ENCODE results near the gene HMX1. TPM values are rescaled to one million over a fixed set of nuclear protein-coding genes. Genes with fewer than 3 reads are reported as not detected.

HMX1 gene
- total and polyA plus RNA-seq, 3 experiments from 2014 or later, result not detected

DNA sequence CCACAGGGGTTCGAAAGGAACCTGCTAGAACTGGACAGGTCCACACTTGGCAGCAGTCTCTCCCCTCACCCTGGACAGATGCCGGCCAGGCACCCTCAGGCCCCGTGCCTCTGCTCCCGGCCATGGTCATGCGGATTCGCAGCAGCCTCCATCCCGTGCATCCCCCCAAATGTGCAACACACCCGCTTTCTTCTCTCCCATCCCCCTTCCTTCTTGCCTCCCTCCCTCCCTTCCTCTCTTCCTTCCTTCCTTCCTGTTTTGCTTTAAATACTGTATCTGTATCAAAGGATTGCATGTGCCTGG lies 35.0 kb upstream of the HMX1 start:
- no peaks in the 10 kb centered on the region for H3K9me3 ChIP-seq (ENCODE audit: low read length)
- peaks cover 0 to 5% of the 10 kb centered on the region in 2 donors for H3K27me3 Mint-ChIP-seq
- POLR2A ChIA-PET, result no interaction called here
- CTCF ChIA-PET, result no interaction called here
- H3K36me3 Mint-ChIP-seq, result no peaks in the 10 kb centered on the region
- no peaks in the 10 kb centered on the region for H3K27me3 ChIP-seq (ENCODE audit: insufficient read depth, low read length, poor library complexity, severe bottlenecking)
- peak in 1 of 5 donors; percentile 6 for DNase-seq
- peaks cover 0 to 7% (median under 1%) of the 10 kb centered on the region in 5 donors for H3K9me3 Mint-ChIP-seq
- H3K27ac ChIP-seq (ENCODE audit: low read depth, low read length), result no peak overlapping the region
- no peak overlapping the region for H3K4me3 ChIP-seq (ENCODE audit: low read length)
- no peak overlapping the region for H3K4me3 Mint-ChIP-seq
- H3K4me1 Mint-ChIP-seq, result no peaks in the 10 kb centered on the region
- H3K36me3 ChIP-seq (ENCODE audit: insufficient read depth, low read length), result no peaks in the 10 kb centered on the region
- H3K4me1 ChIP-seq (ENCODE audit: insufficient read depth, low read length), result no peaks in the 10 kb centered on the region
- H3K27ac Mint-ChIP-seq, result no peak overlapping the region

DNA sequence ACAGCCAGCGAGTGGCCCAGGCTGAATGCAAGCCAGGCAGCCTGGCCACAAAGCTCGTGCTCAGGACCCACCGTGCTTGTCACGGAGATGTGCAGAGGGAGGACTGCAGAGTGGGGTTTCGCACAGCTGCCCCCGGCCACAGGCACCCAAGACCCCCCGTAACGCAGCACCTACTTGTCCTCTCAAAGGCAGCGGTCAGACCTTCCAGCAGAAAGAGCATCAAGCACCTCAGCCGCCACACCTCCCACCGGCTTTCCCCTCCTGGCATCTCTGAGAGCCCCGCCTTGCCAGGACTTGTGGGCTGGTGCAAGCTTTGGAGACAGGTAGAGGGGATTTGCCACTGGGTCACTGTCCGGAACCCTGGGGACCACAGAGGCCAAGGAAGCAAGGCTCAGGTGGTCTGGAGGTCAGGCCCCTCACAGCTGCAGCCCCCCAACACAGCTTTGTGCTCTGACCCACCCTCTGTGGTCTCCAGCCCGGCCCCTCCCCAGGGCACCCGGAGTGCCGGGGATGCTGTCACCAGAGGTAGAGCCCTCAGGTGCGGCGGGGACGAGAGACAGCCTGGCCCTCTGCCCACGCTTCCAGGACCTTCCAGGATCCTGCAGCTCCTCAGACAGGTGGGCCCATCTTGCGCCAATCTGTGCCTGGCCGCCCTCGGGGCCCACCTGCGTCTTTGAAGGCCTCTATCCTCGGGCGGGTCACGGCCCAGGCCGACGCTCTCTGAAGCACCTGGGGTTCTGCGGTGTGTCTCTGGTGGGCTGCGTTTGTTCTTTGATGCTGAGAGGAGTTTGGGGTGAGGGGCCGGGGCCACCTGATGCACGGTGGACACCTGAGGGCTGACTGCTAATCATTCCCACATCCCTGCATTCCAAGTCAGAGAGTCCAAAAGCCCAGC lies 34.4 kb upstream of the HMX1 start:
- H3K4me3 Mint-ChIP-seq, result no peak overlapping the region
- no peak overlapping the region for H3K27ac Mint-ChIP-seq
- ChIA-PET POLR2A (no interaction called here), CTCF (no interaction called here)
- Histone ChIP-seq H3K4me1 (ENCODE audit: insufficient read depth, low read length) (no peaks in the 10 kb centered on the region), H3K27ac (ENCODE audit: low read depth, low read length) (no peak overlapping the region), H3K9me3 (ENCODE audit: low read length) (no peaks in the 10 kb centered on the region), H3K27me3 (ENCODE audit: insufficient read depth, low read length, poor library complexity, severe bottlenecking) (no peaks in the 10 kb centered on the region), H3K36me3 (ENCODE audit: insufficient read depth, low read length) (no peaks in the 10 kb centered on the region), H3K4me3 (ENCODE audit: low read length) (no peak overlapping the region)
- peak in 1 of 5 donors; percentile 43 for DNase-seq
- no peaks in the 10 kb centered on the region for H3K4me1 Mint-ChIP-seq
- peaks cover 0 to 5% of the 10 kb centered on the region in 2 donors for H3K27me3 Mint-ChIP-seq
- no peaks in the 10 kb centered on the region for H3K36me3 Mint-ChIP-seq
- H3K9me3 Mint-ChIP-seq, result peaks cover 0 to 8% (median 4%) of the 10 kb centered on the region in 5 donors

DNA sequence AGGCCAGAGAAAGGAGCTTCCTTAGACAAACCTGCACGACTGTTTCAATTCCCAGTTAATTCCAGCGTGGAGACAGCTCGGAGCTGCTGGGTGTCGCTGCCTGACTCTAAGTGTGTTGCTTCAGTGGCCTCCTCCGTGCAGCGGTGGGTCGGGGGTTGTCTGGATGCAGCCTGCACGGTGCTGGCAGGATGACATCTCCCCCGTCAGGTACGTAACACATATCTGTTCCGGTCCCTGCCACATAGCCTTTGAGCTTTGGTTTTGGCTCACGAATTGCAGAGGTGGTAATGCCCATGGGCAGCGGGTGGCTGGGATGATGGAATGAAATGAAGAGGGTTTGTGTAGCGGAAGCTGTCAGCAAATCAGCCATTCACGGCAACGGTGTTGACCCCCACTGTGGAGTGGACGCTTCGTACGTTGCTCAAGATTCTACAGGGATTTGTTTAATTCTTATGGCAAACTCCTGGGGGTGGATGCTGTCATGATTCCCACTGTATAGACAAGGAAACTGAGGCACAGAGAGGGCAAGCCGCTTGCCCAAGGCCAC lies 33.7 kb upstream of the HMX1 start:
- CTCF ChIA-PET, result no interaction called here
- no peaks in the 10 kb centered on the region for H3K4me1 ChIP-seq (ENCODE audit: insufficient read depth, low read length)

DNA sequence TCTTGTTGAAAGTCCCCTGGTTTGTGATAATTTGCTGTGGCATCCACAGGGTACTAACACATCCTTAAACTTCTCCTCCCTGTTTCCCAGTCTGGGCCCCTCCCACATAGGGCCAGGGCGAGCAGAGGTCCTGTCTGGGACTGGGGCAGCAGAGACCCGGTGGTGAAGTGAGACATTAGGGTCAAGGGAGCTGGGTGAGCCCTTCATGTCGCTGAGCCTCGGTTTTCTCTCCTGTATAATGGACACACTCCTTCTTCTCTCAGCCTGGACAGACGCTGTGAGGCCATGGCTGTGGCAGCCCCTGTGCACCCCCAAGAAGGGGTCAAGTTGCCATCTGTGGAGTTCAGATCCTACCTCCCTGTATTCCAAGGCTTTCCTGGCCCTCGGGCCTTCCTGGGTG lies 33.0 kb upstream of the HMX1 start:
- H3K4me3 ChIP-seq (ENCODE audit: low read length), result no peak overlapping the region
- no peaks in the 10 kb centered on the region for H3K4me1 ChIP-seq (ENCODE audit: insufficient read depth, low read length)
- DNase-seq, result peak in 1 of 5 donors; percentile 15
- no peaks in the 10 kb centered on the region for H3K27me3 ChIP-seq (ENCODE audit: insufficient read depth, low read length, poor library complexity, severe bottlenecking)
- Mint-ChIP-seq H3K4me1 (no peaks in the 10 kb centered on the region), H3K9me3 (peaks cover 0 to 6% (median 5%) of the 10 kb centered on the region in 5 donors), H3K36me3 (no peaks in the 10 kb centered on the region), H3K27me3 (peaks cover 0 to 5% of the 10 kb centered on the region in 2 donors), H3K27ac (no peak overlapping the region), H3K4me3 (no peak overlapping the region)
- H3K27ac ChIP-seq (ENCODE audit: low read depth, low read length), result no peak overlapping the region
- H3K9me3 ChIP-seq (ENCODE audit: low read length), result no peaks in the 10 kb centered on the region
- ChIA-PET POLR2A (no interaction called here), CTCF (no interaction called here)
- no peaks in the 10 kb centered on the region for H3K36me3 ChIP-seq (ENCODE audit: insufficient read depth, low read length)

More for the DNA sequence above, 33.7 kb upstream of the HMX1 start:
- no peak overlapping the region for H3K27ac ChIP-seq (ENCODE audit: low read depth, low read length)
- no peak overlapping the region for H3K4me3 ChIP-seq (ENCODE audit: low read length)
- H3K27me3 Mint-ChIP-seq, result peaks cover 0 to 5% of the 10 kb centered on the region in 2 donors
- no peak overlapping the region for H3K4me3 Mint-ChIP-seq
- H3K9me3 Mint-ChIP-seq, result peaks cover 0 to 6% (median 4%) of the 10 kb centered on the region in 5 donors
- H3K36me3 ChIP-seq (ENCODE audit: insufficient read depth, low read length), result no peaks in the 10 kb centered on the region
- no peaks in the 10 kb centered on the region for H3K4me1 Mint-ChIP-seq
- POLR2A ChIA-PET, result no interaction called here
- H3K36me3 Mint-ChIP-seq, result no peaks in the 10 kb centered on the region
- no peaks in the 10 kb centered on the region for H3K27me3 ChIP-seq (ENCODE audit: insufficient read depth, low read length, poor library complexity, severe bottlenecking)
- no peaks in the 10 kb centered on the region for H3K9me3 ChIP-seq (ENCODE audit: low read length)
- DNase-seq, result peak in 1 of 5 donors; percentile 39
- H3K27ac Mint-ChIP-seq, result no peak overlapping the region

DNA sequence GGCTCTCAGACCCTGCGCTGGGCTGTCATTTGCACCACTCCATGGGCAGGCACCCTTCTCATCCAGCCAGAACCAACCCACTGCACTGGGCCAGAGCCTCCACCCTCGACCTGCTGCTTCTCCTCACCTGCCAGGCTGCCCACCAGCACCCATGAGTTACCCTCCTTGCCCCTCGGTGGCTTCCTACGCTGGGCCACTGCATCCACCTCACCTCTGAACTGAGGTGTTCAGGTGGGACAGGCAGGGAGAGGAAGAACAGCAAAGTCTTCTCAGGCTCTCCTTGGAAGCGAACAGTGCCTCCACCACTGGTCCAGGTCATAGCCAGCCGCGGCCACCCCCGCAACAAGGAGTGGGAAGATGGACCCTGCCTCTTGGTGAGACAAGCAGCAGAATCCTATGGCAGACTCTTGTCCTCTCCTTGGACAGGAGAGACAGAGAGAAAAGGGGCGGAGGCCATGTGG lies 32.4 kb upstream of the HMX1 start:
- H3K27me3 ChIP-seq (ENCODE audit: insufficient read depth, low read length, poor library complexity, severe bottlenecking), result no peaks in the 10 kb centered on the region
- POLR2A ChIA-PET, result no interaction called here
- no peaks in the 10 kb centered on the region for H3K36me3 ChIP-seq (ENCODE audit: insufficient read depth, low read length)
- Mint-ChIP-seq H3K27me3 (peaks cover 0 to 5% of the 10 kb centered on the region in 2 donors), H3K4me3 (no peak overlapping the region), H3K27ac (no peak overlapping the region), H3K9me3 (peaks cover 0 to 6% (median 5%) of the 10 kb centered on the region in 5 donors), H3K4me1 (no peaks in the 10 kb centered on the region), H3K36me3 (no peaks in the 10 kb centered on the region)
- CTCF ChIA-PET, result no interaction called here
- no peak overlapping the region for H3K4me3 ChIP-seq (ENCODE audit: low read length)
- no peaks in the 10 kb centered on the region for H3K4me1 ChIP-seq (ENCODE audit: insufficient read depth, low read length)
- peak in 1 of 5 donors; percentile 43 for DNase-seq
- H3K27ac ChIP-seq (ENCODE audit: low read depth, low read length), result no peak overlapping the region
- no peaks in the 10 kb centered on the region for H3K9me3 ChIP-seq (ENCODE audit: low read length)

DNA sequence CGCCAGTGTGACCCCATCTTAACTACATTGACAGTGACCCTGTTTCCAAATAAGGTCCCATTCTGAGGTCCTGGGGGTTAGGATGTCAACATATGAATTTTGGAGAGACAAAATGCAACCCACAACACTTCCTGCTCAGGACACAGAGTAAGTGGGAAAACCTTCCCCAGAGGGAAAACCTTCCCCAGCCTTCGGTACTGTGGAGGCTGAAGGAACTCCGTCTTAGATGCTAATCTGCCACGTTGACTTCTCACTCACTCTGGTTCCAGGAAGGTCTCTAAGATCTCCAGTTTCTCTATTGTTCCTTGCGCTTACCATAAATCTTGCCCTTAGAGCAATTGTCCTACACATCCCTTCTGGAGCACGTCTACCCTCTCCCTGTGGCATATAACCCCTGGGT lies 29.7 kb upstream of the HMX1 start:
- H3K9me3 Mint-ChIP-seq, result peaks cover 0 to 6% (median 5%) of the 10 kb centered on the region in 5 donors
- no peaks in the 10 kb centered on the region for H3K27me3 ChIP-seq (ENCODE audit: insufficient read depth, low read length, poor library complexity, severe bottlenecking)
- ChIA-PET POLR2A (no interaction called here), CTCF (no interaction called here)
- H3K4me1 ChIP-seq (ENCODE audit: insufficient read depth, low read length), result no peaks in the 10 kb centered on the region
- no peak overlapping the region for H3K27ac ChIP-seq (ENCODE audit: low read depth, low read length)
- no peak overlapping the region for H3K4me3 ChIP-seq (ENCODE audit: low read length)
- H3K9me3 ChIP-seq (ENCODE audit: low read length), result no peaks in the 10 kb centered on the region
- no peaks in the 10 kb centered on the region for H3K36me3 ChIP-seq (ENCODE audit: insufficient read depth, low read length)
- no peaks in the 10 kb centered on the region for H3K36me3 Mint-ChIP-seq
- H3K27ac Mint-ChIP-seq, result no peak overlapping the region
- no peaks in the 10 kb centered on the region for H3K4me1 Mint-ChIP-seq
- H3K4me3 Mint-ChIP-seq, result no peak overlapping the region
- H3K27me3 Mint-ChIP-seq, result peaks cover 3 to 10% of the 10 kb centered on the region in 2 donors
- DNase-seq, result no peak

DNA sequence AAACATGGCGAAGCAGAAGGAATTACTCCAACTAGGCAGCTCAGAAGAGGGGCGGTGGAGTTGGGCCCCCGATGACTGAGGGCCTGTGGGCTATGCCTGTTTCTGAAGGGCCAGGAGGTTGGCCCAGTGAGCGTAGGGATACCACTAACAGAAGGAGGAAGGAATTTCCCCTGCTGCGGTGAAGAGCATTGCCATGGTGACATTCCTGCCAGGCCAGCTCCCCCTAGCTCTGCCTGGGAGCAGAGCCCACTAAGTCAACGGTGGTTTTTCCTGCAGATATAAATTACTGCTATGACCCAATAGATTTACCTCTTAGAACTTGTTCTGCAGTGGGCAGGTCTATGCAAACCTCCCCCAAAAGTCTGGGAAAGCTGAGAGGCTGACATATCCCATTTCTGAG lies 28.9 kb upstream of the HMX1 start:
- Histone ChIP-seq H3K4me3 (ENCODE audit: low read length) (no peak overlapping the region), H3K27ac (ENCODE audit: low read depth, low read length) (no peak overlapping the region), H3K27me3 (ENCODE audit: insufficient read depth, low read length, poor library complexity, severe bottlenecking) (peaks cover 4% of the 10 kb centered on the region), H3K9me3 (ENCODE audit: low read length) (no peaks in the 10 kb centered on the region), H3K4me1 (ENCODE audit: insufficient read depth, low read length) (no peaks in the 10 kb centered on the region), H3K36me3 (ENCODE audit: insufficient read depth, low read length) (no peaks in the 10 kb centered on the region)
- Mint-ChIP-seq H3K4me3 (no peak overlapping the region), H3K9me3 (peaks cover 0 to 6% (median 5%) of the 10 kb centered on the region in 5 donors), H3K36me3 (no peaks in the 10 kb centered on the region), H3K27me3 (peaks cover 3 to 10% of the 10 kb centered on the region in 2 donors), H3K4me1 (no peaks in the 10 kb centered on the region), H3K27ac (no peak overlapping the region)
- ChIA-PET POLR2A (no interaction called here), CTCF (no interaction called here)
- no peak for DNase-seq

DNA sequence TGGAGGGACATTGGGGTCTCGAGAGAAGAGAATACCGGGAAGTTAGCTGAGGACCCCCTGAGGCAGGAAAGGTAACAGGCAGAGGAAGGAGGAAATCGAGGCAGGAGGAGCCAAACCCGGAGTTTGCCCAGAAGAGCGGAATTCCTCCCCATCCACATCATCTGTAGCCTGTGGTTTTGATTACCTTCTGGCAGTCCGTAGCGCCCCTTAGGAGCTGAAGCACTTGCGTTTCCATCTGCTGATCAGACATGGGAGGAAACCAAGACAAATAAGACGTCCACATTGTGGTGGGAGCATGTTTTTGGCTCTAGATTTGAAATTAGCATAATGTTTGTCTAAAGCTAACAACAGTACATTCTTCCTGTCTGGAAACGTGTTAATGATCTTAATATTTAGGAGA lies 26.8 kb upstream of the HMX1 start:
- Histone ChIP-seq H3K4me3 (ENCODE audit: low read length) (no peak overlapping the region), H3K36me3 (ENCODE audit: insufficient read depth, low read length) (no peaks in the 10 kb centered on the region), H3K27ac (ENCODE audit: low read depth, low read length) (no peak overlapping the region), H3K4me1 (ENCODE audit: insufficient read depth, low read length) (no peaks in the 10 kb centered on the region), H3K27me3 (ENCODE audit: insufficient read depth, low read length, poor library complexity, severe bottlenecking) (peaks cover 4% of the 10 kb centered on the region), H3K9me3 (ENCODE audit: low read length) (no peaks in the 10 kb centered on the region)
- peaks cover 0 to 6% (median 4%) of the 10 kb centered on the region in 5 donors for H3K9me3 Mint-ChIP-seq
- POLR2A ChIA-PET, result no interaction called here
- H3K27ac Mint-ChIP-seq, result no peak overlapping the region
- no peaks in the 10 kb centered on the region for H3K36me3 Mint-ChIP-seq
- no peak overlapping the region for H3K4me3 Mint-ChIP-seq
- CTCF ChIA-PET, result no interaction called here
- DNase-seq, result no peak
- peaks cover 0 to 3% (median 0%) of the 10 kb centered on the region in 3 donors for H3K4me1 Mint-ChIP-seq
- peaks cover 9 to 16% of the 10 kb centered on the region in 2 donors for H3K27me3 Mint-ChIP-seq

Measured in CD8-positive, alpha-beta memory T cell (primary cell).